ENCODE measurements around the gene KCNQ1. TPM values are rescaled to one million over a fixed set of nuclear protein-coding genes. Genes with fewer than 3 reads are reported as not detected.

Gene KCNQ1
- total RNA-seq, 1 experiment from 2014 or later, result not detected

DNA sequence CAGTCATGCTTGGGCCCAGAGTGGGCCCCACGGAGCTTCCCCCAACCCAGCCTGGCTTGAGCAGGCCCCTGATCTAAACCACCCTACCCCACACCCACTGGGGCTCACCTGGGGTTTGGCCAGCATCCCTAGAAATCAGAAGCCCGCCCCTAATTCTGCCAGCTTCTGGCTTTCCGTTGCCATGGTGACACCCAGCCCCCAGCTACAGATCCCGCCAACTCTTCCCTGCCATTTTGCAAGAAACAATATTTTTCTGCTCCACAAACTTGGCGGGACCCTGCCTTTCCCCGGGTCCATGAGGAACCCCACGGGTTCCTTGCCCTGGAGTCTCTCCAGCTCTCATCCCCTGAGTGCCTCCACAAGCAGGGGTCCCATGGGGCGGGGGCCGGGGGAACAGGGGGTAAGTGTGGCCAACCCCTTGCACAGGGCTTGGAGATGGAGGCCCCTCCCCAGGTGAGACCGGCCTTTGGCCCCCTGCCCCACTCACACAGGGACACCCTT is 350.7 kb downstream of the KCNQ1 start:
- DNase-seq (ENCODE audit: extremely low read depth, low read depth), result no peak

DNA sequence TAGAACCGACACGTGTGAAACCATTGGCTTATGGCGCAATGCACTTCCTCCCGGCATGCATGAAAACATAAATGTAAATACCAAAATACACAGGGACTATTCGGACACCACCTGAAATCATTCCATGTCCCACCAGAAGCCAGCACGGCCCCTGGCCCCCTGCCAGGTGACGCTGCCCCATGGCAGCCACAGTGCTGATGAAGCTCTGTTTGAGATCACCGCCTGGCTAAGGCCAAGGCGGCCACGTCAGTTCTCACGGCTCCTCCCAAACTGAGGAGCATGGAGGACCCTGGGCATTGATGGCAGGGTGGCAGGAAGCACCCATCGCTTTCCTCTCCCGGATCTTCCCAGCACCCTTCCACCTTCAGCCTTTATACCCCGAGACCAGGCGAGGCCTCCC is 351.3 kb downstream of the KCNQ1 start:
- no peak for DNase-seq (ENCODE audit: extremely low read depth, low read depth)

DNA sequence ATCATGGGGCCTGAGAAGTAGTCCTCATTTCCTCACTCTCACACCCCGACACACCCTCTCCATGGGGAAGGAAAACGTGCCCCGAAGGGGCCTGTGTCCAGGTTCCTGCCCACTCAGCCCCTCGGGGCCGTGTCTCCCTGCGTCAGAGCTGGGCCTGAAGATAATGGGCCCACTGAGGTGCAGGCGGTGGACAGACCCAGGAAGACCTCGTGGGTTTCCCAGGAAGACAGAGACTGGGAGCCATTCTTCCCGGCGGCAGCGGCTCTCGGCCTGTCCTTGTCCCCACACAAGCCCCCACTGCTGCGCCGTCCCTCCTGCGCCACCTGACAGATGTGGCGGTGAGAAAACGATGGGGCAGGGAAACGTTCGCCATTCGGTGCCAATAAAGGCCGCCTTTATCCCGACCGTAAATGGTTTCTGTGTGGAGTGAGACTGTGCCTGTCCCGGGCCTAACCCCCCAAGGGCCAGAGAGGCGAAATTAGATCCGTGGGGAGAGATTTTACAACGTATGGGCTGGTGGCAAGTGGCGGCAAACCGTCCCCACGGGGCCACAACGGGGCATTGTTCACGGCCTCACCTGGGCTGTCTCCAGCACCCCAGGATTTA is 351.8 kb downstream of the KCNQ1 start:
- no peak for DNase-seq (ENCODE audit: extremely low read depth, low read depth)

DNA sequence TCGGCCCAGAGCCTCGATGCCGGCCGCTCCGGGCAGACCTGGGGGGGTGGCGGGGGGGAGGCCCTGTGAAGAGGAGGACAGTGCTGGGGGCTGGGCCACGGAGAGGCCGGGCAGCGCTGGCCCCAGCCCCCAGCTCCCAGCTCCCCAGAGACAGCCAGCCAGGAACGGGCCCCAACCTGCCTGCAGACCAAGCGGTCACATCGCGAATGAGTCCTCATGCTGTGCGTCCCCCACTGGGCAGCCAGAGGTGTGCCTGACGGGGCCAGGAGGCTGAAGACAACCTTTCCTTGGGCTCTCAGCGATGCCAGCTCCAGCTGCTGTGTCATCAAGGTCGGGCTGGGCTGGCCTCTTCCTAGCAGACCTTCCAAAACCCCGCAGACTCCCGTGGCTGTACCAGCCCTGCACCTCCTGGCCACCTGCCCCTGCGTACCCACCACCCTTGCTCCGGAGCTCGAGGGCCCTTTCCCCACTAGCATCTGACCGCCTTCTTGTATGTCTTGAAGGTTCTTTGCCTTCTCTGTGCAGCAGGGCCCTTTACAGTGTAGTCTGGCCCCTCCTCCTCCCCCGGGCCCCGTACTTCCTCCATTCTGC is 352.4 kb downstream of the KCNQ1 start:
- no peak for DNase-seq (ENCODE audit: extremely low read depth, low read depth)

DNA sequence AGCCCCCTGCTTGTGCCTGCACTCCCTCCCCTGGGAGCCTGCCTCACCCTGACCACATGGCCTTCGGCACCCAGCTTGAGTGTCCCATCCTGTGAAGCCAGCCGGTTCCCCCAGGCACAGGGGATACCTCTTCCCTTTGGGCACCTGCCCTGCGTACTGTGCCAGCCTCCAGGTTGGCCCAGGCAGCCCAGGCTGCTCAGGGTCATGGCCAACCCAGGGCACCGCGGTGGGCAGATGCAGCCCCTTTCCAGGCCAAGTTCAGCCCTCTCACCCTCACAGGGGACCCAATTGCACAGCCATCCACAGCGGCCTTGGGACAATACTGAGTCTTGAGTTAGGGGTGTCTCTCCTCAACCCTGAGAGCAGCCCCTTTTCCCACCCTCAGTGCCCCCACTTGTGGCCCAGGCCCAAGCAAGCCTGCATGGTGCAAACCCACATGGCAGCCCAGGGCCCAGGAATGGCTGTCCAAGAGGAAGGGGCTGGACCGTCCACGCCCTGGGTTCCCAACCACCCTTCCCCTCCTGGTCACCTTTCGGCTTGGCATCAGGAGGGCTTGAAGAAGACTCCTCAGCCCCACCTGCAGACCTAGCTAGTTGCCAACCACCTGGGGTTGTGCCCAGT is 353.0 kb downstream of the KCNQ1 start:
- no peak for DNase-seq (ENCODE audit: extremely low read depth, low read depth)

DNA sequence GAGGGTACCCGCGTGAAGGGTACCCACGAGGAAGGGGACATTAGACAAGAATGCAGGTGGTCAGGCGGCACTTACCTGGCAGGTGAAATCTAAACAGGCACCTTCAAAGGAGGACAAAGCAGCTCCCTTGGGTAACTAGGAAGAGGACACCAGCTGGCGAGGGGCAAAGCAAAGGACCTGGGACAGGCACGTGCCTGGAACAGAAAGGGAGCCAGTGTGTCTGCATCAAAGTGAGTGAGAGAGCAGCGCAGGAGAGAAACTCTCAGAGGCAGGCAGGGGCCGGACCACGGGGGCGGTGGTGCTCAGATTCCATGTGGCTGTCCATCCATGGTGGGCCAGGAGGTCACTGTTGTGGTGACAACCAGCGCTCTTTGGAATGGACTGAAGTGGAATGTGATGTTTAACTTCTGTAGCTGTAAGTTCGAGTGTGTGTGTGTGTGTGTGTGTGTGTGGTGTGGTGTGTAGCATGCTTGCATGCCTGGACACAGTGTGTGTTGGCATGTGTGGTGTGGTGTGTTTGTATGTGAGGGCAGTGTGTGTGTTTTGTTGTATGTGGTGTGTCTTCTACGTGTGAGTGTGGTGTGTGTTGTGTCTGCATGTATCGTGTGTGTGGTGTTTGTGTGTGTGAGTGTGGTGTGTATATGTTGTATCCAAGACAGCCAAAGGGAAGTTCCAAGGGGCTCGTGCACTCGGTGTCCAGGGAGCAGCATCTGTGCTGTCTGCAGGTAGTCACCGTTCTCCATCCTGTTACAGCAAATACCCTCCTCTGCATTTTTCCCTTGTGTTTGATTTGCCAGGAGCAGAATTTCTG is 354.3 kb downstream of the KCNQ1 start:
- DNase-seq (ENCODE audit: extremely low read depth, low read depth), result no peak

DNA sequence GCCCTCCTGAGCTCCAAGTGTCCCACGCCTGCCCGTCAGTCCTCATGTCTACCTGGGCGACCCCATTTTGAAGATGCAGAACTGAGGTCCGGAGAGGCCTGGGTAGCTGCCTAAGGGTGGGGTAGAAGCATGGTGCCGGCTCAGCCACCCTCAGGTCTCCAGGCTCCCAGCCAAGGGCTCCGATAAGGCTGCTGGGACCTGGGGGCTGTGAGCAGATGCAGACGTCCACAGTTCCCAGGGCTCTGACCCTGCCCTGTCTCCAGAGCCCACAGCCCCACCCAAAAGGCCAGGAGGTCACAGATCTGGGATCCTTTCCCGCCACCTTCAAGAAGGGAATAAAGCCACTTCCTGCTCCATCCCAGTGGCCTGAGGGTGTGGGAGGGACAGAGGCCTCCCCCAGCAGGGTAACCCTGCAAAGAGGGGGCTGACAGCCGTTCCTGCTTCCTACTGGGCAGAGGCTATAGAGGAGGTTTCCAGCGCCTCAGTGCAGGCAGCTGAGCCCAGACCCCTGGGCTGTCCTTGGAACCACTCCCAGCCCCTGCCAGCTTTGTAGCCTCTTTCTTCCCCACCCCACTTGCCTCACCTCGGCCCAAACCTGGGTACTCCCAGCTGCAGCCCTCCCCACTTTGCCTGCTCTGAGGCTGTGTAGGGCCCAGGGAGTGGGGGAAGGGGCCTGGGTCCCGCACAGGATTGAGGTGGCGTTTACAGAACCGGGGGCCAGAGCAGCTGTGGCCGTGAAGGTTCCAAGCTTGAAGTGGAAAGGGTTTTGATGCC is 355.3 kb downstream of the KCNQ1 start:
- no peak for DNase-seq (ENCODE audit: extremely low read depth, low read depth)

DNA sequence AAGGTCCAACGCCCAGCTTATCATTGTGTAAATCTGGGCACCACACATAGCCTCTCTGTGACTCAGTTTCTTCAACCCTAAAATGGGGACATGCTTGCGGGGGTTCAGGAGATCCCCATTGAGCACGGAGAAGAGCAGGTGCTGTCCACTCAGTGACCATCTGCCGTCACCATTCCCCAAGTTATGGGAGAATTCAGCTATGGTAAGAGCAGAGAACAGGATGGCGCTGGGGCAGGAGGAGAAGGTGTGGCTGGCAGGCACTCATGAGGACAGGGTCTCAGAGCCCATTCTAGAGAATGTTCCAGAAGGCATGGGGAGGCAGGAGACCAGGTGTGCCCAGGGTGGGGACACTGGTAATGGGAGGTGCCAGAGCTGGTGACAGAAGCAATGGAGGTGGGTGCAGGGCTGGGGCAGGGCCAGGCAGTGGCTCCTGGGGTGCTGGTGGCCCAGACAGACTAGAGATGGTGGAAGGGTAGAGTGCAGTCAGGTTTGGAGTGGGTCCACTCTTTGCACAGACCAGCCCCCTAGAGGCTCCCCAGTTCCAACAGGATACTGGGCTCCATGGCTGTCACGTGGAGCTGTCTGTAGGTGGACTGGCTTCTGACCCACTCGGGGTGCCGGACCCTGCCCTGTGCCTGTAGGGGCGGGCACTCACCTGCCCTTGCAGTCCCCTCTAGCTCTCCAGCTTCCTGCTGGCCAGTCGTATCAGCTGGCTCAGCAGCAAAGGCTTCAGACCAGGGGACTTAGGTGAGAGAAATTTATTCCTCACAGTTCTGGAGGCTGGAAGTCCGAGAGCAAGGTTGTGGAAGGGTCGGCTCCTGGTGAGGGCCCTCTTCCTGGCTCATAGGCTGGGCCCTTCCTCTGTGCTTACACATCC is 356.1 kb downstream of the KCNQ1 start:
- no peak for DNase-seq (ENCODE audit: extremely low read depth, low read depth)

DNA sequence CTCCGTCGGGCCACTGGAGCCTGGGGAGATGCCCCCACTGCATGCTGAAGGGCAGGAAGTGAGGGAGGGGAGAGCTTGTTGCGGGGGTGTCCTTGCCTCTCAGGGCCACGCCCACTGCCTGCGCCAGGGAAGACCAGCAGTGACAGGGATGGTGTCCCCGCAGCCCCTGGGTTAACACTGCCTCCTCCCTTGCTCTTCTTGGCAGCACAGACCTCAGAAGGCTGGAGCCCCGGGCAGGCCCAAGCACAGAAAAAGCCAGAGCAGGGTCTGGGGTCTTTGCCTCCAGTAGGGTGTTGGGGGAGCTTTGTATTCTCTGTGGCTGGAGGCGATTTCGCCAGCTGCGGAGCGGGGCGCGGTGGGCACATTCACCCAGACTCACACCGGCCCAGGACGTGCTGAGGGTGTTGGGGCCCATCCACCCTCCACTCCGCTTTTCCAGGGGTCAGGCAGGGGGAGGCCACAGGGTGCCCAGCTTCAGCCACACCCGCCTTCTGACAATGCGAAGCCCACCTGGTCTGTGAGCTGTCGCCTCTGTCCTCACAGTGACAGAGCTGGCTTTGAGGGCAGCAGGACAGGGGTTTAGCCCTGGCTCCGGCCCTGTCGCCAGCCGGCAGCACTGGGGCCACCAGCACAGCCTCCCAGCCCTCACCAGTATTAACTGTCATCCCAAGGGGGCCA is 357.0 kb downstream of the KCNQ1 start:
- DNase-seq (ENCODE audit: extremely low read depth, low read depth), result no peak

DNA sequence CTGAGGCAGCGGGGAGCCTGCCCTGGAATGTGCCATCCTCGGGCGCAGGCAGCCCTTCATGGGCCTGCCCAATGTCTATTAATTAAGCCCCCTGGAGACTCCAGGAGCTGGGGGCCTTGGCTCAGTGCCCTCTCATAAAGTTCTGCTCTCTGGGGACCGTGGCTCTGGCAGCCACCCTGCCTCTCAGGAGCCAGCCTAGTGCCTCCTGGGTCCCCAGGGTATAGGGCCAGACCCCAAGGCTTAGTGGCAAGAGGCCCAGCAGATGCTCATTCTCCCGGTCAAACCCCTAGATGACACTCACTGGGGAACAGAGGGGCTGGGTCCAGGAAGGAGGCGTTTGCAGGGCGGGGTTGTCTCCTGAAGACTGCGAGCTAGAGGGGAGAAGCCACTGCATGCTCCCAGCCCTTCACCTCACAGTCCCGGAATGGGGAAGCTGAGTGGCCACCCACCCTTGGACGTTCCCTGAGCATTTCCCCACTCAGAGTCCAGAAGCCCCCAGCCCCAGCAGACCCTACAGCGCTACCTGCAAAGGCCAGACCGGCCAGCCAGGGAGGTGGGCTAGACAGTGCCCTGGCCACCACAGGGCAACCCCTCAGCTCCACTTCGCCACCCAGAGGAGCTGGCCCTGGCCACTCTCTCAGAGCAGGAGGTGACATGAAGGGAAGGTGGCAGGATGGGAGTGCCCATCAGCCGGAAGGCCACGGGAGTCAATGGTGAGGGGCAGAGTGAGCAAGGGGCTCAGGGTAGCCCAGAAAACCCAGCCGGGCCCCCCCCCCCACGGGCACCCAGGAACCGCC is 357.8 kb downstream of the KCNQ1 start:
- DNase-seq (ENCODE audit: extremely low read depth, low read depth), result no peak

DNA sequence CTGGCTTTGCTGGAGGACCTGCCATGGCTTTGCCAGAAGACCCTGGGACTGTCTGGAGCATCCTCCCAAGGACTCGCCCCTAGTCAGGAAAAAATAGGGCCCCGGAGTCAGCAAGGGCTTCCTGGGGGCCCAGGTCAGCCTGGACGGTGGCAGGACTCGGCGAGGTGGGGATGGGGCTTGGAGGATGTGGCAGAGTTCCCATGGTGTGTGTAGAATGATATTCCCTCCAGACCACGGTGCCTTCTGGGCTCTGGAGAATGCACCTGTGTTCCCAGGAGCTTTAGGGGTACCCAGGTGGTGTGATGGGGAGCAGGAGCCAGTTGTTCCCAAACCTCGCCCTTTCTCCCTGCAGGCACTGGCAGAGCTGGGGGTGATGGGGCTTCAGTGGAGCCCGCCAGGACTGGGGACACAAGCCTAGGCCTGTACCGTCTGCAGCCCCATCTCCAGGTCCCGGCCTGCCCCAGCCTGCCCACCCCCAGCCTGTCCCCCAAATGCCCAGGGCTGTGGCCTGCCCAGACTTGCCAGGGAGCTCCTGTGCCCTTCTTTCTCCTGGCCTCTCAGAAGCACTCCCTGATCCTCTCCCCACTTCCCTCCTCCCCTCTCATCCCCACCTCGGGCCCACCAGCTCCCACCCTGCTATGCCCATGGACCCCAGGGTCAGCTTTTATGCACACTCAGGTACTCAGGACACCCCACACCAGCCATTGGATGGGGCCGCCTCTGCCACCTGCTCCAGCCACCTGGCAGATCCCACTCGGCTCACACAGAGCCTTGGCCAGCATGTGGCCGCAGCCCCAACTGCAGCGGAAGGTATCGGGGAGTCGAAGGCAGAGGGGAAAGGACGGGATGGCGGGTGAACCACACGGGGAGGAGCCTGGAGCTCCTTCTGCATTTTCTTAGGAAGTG is 358.6 kb downstream of the KCNQ1 start:
- DNase-seq (ENCODE audit: extremely low read depth, low read depth), result no peak

DNA sequence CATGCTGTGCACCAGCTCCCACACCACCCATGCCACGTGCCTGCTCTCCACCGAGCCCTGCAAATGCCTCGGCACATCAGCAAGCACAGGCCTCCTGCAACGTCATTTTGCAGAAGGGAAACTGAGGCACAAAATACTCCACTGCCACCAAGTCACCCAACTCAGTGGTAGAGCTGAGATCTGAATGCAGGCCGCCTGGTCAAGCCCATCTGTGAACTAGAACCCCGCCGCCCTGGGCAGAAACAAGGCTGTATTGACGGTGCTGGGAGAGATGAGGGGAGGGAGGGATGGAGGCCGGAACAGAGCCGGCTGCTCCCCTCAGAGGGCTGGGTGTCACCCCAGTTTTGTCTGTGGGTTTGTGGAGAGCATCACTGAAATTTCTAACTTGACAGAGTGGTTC is 359.4 kb downstream of the KCNQ1 start:
- DNase-seq (ENCODE audit: extremely low read depth, low read depth), result no peak

DNA sequence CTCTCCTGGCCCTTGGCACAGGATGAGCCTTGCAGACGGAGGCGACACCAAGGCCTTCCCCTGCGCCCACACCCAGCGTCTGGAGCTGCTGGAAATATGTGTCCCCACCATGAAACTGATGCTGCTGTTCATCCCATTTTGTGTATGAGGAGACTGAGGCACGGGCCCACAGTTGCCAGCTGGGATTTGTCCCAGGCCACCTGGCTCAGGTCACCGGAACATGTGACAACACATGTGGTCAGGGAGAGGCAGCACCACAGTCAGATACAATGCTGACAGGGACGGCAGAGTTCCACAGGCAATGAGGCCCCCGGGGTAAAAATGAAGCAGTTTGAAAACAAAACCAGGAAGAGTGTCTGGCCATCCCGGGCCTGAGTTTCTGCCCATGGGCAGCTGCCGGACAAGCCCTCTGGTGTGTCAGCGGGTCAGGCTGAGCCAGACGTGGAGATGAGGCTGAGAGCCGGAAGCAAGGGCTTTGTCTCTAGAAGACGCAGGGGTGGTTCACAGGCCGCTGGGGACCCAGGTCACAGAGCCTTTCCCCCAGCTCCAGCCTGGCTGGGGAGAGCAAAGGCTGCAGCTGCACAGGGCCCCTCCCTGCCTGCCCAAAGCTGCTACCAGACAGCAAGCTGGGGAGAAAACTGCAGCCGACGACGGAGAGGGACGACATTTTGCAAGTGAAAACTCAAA is 360.0 kb downstream of the KCNQ1 start:
- no peak for DNase-seq (ENCODE audit: extremely low read depth, low read depth)

DNA sequence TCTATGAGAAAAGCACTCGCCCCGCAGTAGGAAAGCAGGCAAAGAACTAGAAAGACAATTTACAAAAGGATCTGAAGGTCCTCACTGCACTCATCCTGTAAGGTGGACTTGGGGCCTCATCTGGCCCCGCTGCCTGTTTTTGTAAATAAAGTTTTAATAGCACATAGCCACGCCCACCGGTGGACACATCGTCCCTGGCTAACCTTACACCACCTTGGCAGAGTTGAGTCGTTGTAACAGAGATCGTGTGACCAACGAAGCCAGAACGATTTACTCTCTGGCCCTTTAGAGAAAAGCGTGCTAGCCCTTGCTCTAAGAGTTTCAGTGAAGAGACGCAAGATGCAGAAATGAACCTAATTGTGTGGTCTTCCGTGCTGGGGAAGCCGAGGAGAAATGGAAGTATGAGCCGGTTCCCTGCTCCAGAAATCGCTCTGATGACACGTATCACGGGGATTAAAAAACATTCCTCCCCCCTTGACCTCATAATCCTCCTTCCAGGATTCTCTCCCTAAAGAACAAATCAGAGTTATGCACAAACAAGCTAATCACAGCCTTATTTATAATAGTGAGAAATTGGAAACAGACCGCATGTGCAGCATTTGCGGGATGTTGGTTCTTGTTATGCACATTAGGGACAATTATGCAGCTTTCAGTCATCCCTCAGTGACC is 360.7 kb downstream of the KCNQ1 start:
- no peak for DNase-seq (ENCODE audit: extremely low read depth, low read depth)

DNA sequence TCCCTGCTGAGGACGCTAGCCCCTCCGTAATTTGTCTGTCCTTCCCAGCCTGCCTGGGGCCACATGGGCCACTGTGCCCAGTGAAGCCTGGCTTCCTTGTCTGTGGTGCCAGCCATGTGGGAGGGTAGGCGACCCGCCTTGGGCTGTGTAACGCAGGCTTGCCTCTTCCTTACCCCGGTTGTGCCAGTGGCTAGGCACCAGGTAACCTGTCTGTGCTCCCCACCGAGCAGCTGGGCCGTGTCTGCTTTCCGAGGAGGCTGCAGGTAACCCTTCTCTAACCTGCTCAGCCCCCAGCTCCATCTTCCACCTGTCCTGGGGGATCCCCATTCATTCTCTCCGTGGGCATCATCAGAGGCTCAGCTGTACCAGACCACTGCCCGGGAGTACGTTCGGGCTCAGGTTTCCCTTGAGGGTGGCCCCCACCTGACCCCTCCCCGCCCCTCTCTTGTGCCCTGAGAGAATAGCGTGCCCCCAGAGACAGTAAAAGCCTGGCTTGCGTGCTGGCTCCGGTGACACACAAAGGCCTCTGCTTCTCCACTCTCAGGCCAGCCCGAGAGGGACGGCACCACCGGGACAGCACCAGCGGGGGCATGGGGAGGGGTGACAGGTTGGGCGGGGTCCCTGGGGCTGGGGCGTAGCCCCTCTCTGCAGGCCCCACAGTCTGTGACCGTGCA is 361.7 kb downstream of the KCNQ1 start:
- no peak for DNase-seq (ENCODE audit: extremely low read depth, low read depth)
